Hepatocyte (in vitro differentiated cells): ENCODE data around the gene LITAFD.

Source experiments
- CTCF ChIP-seq: fragments of 200-600 bp; sonication (generic); IDR thresholded peaks from 2 replicates; pipeline ENCODE4 v1.5.1; 2016; ENCODE audit warnings: antibody characterized with exemption, mild to moderate bottlenecking; ENCODE audit not compliant: poor library complexity
- EZH2 ChIP-seq: fragments of 200-600 bp; sonication (generic); IDR thresholded peaks from 2 replicates; pipeline ENCODE4 v1.6.1; 2016; ENCODE audit warnings: antibody characterized with exemption, mild to moderate bottlenecking, borderline replicate concordance

- TF ChIP-seq CTCF (no peak), EZH2 (no peak)
Measured at GRCh38 chr16:8846401-8846932, 35.7 kb upstream of the LITAFD start.
